ENCODE data around the gene DPYD. TPM values are rescaled to one million over a fixed set of nuclear protein-coding genes. Genes with fewer than 3 reads are reported as not detected.

Gene DPYD
- total RNA-seq, 1 donor from 2014 or later, result 8.8 TPM

- Histone ChIP-seq H2AFZ (ENCODE audit: low read depth, low read length) (no peak overlapping the region), H3K4me2 (ENCODE audit: low read length) (peak overlapping the region; percentile 68), H3K9ac (ENCODE audit: low read length) (peak overlapping the region; percentile 60), H3K4me1 (ENCODE audit: insufficient read depth, low read length) (peaks cover 15% of the 10 kb centered on the region), H3K27ac (ENCODE audit: low read depth, low read length) (peak overlapping the region; percentile 85), H3K79me2 (ENCODE audit: insufficient read depth, low read length) (no peaks in the 10 kb centered on the region), H4K20me1 (ENCODE audit: insufficient read depth, low read length) (no peaks in the 10 kb centered on the region), H3K4me3 (ENCODE audit: insufficient read depth, low read depth, low read length) (peak overlapping the region; percentile 4), H3K9me3 (ENCODE audit: insufficient read depth, low read depth, low read length) (no peaks in the 10 kb centered on the region), H3K27me3 (ENCODE audit: insufficient read depth, low read length) (no peaks in the 10 kb centered on the region), H3K36me3 (ENCODE audit: insufficient read depth, low read length) (no peaks in the 10 kb centered on the region)
- DNase-seq (ENCODE audit: low read depth), result peak; percentile 72
- peak; percentile 69 for FAIRE-seq
- Mint-ChIP-seq H3K27me3 (ENCODE audit: low read depth, unreplicated experiment) (no peaks in the 10 kb centered on the region), H3K4me1 (ENCODE audit: low read depth, unreplicated experiment) (peaks cover 1% of the 10 kb centered on the region), H3K4me3 (ENCODE audit: unreplicated experiment) (no peak overlapping the region), H3K27ac (ENCODE audit: unreplicated experiment) (no peak overlapping the region), H3K36me3 (ENCODE audit: low read depth, unreplicated experiment) (no peaks in the 10 kb centered on the region), H3K9me3 (ENCODE audit: unreplicated experiment) (no peaks in the 10 kb centered on the region)
- TF ChIP-seq EZH2 (IDR thresholded peaks at IDR 0.05; ENCODE audit: insufficient read depth, low read length) (no peak), CTCF (IDR thresholded peaks at IDR 0.05; ENCODE audit: insufficient read depth, low read depth, low read length) (no peak)
Observed at GRCh38 chr1:97093741-97094140, 827.1 kb downstream of the DPYD start.

- H3K4me2 ChIP-seq (ENCODE audit: low read length), result no peak overlapping the region
- H3K27me3 Mint-ChIP-seq (ENCODE audit: low read depth, unreplicated experiment), result no peaks in the 10 kb centered on the region
- peaks cover 15% of the 10 kb centered on the region for H3K4me1 ChIP-seq (ENCODE audit: insufficient read depth, low read length)
- no peaks in the 10 kb centered on the region for H3K36me3 Mint-ChIP-seq (ENCODE audit: low read depth, unreplicated experiment)
- FAIRE-seq, result no peak
- no peak overlapping the region for H3K27ac Mint-ChIP-seq (ENCODE audit: unreplicated experiment)
- H3K36me3 ChIP-seq (ENCODE audit: insufficient read depth, low read length), result no peaks in the 10 kb centered on the region
- no peaks in the 10 kb centered on the region for H4K20me1 ChIP-seq (ENCODE audit: insufficient read depth, low read length)
- H2AFZ ChIP-seq (ENCODE audit: low read depth, low read length), result no peak overlapping the region
- peaks cover 1% of the 10 kb centered on the region for H3K4me1 Mint-ChIP-seq (ENCODE audit: low read depth, unreplicated experiment)
- no peak overlapping the region for H3K9ac ChIP-seq (ENCODE audit: low read length)
- H3K9me3 ChIP-seq (ENCODE audit: insufficient read depth, low read depth, low read length), result no peaks in the 10 kb centered on the region
- DNase-seq (ENCODE audit: low read depth), result no peak
- TF ChIP-seq EZH2 (IDR thresholded peaks at IDR 0.05; ENCODE audit: insufficient read depth, low read length) (no peak), CTCF (IDR thresholded peaks at IDR 0.05; ENCODE audit: insufficient read depth, low read depth, low read length) (no peak)
- no peaks in the 10 kb centered on the region for H3K79me2 ChIP-seq (ENCODE audit: insufficient read depth, low read length)
- no peak overlapping the region for H3K4me3 ChIP-seq (ENCODE audit: insufficient read depth, low read depth, low read length)
- no peak overlapping the region for H3K4me3 Mint-ChIP-seq (ENCODE audit: unreplicated experiment)
- no peaks in the 10 kb centered on the region for H3K27me3 ChIP-seq (ENCODE audit: insufficient read depth, low read length)
- H3K27ac ChIP-seq (ENCODE audit: low read depth, low read length), result no peak overlapping the region
- no peaks in the 10 kb centered on the region for H3K9me3 Mint-ChIP-seq (ENCODE audit: unreplicated experiment)
Observed at GRCh38 chr1:97092824-97093223, 828.0 kb downstream of the DPYD start.

- DNase-seq (ENCODE audit: low read depth) (no peak), FAIRE-seq (peak; percentile 23)
- Mint-ChIP-seq H3K4me1 (ENCODE audit: low read depth, unreplicated experiment) (peaks cover 1% of the 10 kb centered on the region), H3K36me3 (ENCODE audit: low read depth, unreplicated experiment) (no peaks in the 10 kb centered on the region), H3K27ac (ENCODE audit: unreplicated experiment) (no peak overlapping the region), H3K9me3 (ENCODE audit: unreplicated experiment) (no peaks in the 10 kb centered on the region), H3K4me3 (ENCODE audit: unreplicated experiment) (no peak overlapping the region), H3K27me3 (ENCODE audit: low read depth, unreplicated experiment) (no peaks in the 10 kb centered on the region)
- H3K27me3 ChIP-seq (ENCODE audit: insufficient read depth, low read length), result no peaks in the 10 kb centered on the region
- H3K4me1 ChIP-seq (ENCODE audit: insufficient read depth, low read length), result peaks cover 15% of the 10 kb centered on the region
- H4K20me1 ChIP-seq (ENCODE audit: insufficient read depth, low read length), result no peaks in the 10 kb centered on the region
- no peak overlapping the region for H2AFZ ChIP-seq (ENCODE audit: low read depth, low read length)
- no peak overlapping the region for H3K4me3 ChIP-seq (ENCODE audit: insufficient read depth, low read depth, low read length)
- no peak overlapping the region for H3K27ac ChIP-seq (ENCODE audit: low read depth, low read length)
- no peaks in the 10 kb centered on the region for H3K9me3 ChIP-seq (ENCODE audit: insufficient read depth, low read depth, low read length)
- H3K4me2 ChIP-seq (ENCODE audit: low read length), result no peak overlapping the region
- TF ChIP-seq EZH2 (IDR thresholded peaks at IDR 0.05; ENCODE audit: insufficient read depth, low read length), result no peak
- TF ChIP-seq CTCF (IDR thresholded peaks at IDR 0.05; ENCODE audit: insufficient read depth, low read depth, low read length), result no peak
- H3K79me2 ChIP-seq (ENCODE audit: insufficient read depth, low read length), result no peaks in the 10 kb centered on the region
- no peaks in the 10 kb centered on the region for H3K36me3 ChIP-seq (ENCODE audit: insufficient read depth, low read length)
- no peak overlapping the region for H3K9ac ChIP-seq (ENCODE audit: low read length)
Observed at GRCh38 chr1:97091679-97092078, 829.2 kb downstream of the DPYD start.

Data from astrocyte (in vitro differentiated cells and primary cell).